Breast epithelium (tissue), 4 donors: ENCODE results near the gene NBPF15. TPM values are rescaled to one million over a fixed set of nuclear protein-coding genes. Genes with fewer than 3 reads are reported as not detected.
A peak's percentile ranks its signal among the peaks of the same experiment; 100 is the strongest.
"Not testable (repeated sequence)": the region's sequence is repeated elsewhere in the genome, so short reads cannot be mapped to it uniquely, and the experiment has no call there.

Source experiments
- DNase-seq, 2 donors: peaks; one replicate each; pipeline ENCODE4 v3.0.0-alpha.2; 2019; ENCODE audit warnings: low spot score in 2 of 2
- H3K27ac ChIP-seq, 2 donors: fragments of 200-600 bp; sonication (generic) in 1 of 2; one replicate each; pipeline ENCODE4 v1.5.1; 2016 to 2019; ENCODE audit warnings: mild to moderate bottlenecking in 1 of 2
- H3K27me3 ChIP-seq, 2 donors: fragments of 200-600 bp; sonication (generic) in 1 of 2; one replicate each; pipeline versions ENCODE4 v1.5.1 to v1.6.0; 2017 to 2019; ENCODE audit warnings: control low read depth in 1 of 2, mild to moderate bottlenecking in 1 of 2
- H3K36me3 ChIP-seq: fragments of 200-600 bp; one replicate; pipeline ENCODE4 v1.5.1; 2019
- H3K4me1 ChIP-seq, 2 donors: fragments of 200-600 bp; sonication (generic); one replicate each; pipeline ENCODE4 v1.5.1; 2016 to 2019; ENCODE audit warnings: control low read depth in 1 of 2
- H3K4me3 ChIP-seq, 3 donors: fragments of 200-600 bp; sonication (generic); 1 replicate in 2 of 3; 2 replicates in 1 of 3; pipeline ENCODE4 v1.5.1; 2016 to 2019; ENCODE audit warnings: mild to moderate bottlenecking in 3 of 3, moderate library complexity in 2 of 3
- H3K9me3 ChIP-seq, 2 donors: fragments of 200-600 bp; sonication (generic) in 1 of 2; one replicate each; pipeline ENCODE4 v1.5.1; 2016 to 2019; ENCODE audit warnings: control low read depth in 1 of 2
- intact Hi-C: fragments of 100-400 bp; cut with DNase I; formaldehyde crosslinking; loops from one replicate; pipeline ENCODE4 v1.15.1; 2023; ENCODE audit warnings: low total_unique reads
- total RNA-seq, 3 donors: library from RNA; depleted of rRNA; stranded (reverse); fragments of >200 nt; gene quantifications; one replicate each; pipeline ENCODE4 v1.1.0, GENCODE V29; 2016

NBPF15 gene, protein sequence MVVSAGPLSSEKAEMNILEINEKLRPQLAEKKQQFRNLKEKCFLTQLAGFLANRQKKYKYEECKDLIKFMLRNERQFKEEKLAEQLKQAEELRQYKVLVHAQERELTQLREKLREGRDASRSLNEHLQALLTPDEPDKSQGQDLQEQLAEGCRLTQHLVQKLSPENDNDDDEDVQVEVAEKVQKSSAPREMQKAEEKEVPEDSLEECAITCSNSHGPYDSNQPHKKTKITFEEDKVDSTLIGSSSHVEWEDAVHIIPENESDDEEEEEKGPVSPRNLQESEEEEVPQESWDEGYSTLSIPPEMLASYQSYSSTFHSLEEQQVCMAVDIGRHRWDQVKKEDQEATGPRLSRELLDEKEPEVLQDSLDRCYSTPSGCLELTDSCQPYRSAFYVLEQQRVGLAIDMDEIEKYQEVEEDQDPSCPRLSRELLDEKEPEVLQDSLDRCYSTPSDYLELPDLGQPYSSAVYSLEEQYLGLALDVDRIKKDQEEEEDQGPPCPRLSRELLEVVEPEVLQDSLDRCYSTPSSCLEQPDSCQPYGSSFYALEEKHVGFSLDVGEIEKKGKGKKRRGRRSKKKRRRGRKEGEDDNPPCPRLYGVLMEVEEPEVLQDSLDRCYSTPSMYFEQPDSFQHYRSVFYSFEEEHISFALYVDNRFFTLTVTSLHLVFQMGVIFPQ
- total RNA-seq: 10 to 100 TPM; 24.5 to 41.6 (median 35.1) TPM

DNA sequence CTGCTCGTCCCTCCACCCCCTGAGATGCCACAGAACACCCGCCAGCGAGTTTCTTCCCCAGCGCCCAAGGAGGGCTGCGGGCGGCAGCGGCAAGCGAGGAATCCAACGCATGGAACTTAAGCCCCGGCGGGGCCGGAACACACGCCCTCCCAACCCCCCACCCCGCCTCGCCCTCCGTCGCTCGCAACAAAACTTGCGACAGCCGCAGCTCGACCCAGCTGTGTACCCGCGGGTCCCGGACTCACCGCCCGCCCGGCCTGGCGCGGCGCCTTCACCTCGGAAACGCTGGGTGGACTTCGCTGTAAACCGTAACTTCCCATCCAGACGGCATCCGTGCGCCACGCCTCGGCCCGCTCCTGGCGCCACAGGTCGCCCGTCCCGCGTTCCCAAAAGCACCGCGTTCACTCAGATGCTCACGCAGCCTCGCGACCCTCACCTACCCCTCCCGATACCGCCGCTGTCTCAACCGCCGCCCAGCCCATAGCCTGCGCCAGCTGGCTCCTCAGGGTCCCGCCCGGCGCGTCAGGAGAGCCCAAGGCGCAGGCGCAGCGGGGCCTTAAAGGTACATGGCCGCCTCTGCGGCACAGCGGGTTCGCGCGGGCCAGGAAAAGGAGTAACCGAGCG lies at the start of gene NBPF15:
Gene NBPF15, minus strand, starts transcription at position 534 of the 624 bp plus-strand sequence. CDS start 21,666 bp downstream, outside the sequence.
- H3K4me3 ChIP-seq: peak within 1 kb of the TSS; percentile 57 to 79 (median 62)

DNA sequence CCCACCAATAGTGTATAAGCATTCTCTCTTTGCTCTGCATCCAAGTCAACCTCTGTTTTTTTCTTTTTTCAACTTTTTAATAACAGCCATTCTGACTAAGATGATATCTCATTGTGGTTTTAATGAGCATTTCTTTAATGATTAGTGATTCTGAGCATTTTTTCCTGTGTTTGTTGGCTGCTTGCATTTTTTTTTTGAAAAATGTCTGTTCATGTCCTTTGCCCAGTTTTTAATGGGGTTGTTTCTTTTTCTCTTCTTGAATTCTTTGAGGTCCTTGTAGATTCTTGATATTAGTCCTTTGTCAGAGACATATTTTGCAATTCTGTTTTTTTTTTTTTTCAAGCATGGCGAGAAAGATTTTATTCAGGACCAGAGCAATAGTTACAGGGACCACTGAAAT lies 35.0 kb upstream of the NBPF15 start:
- DNase-seq, H3K4me1 ChIP-seq, H3K36me3 ChIP-seq, intact Hi-C loops, H3K4me3 ChIP-seq, H3K9me3 ChIP-seq, H3K27me3 ChIP-seq, H3K27ac ChIP-seq: not testable (repeated sequence)

More for the DNA sequence above, at the start of gene NBPF15:
- DNase-seq: peak in 1 of 2 donors; percentile 24
- H3K9me3 ChIP-seq, H3K4me1 ChIP-seq, H3K27me3 ChIP-seq, H3K36me3 ChIP-seq, intact Hi-C loops: not testable (repeated sequence)
- peak within 1 kb of the TSS in 1 of 2 donors; percentile 85 for H3K27ac ChIP-seq

DNA sequence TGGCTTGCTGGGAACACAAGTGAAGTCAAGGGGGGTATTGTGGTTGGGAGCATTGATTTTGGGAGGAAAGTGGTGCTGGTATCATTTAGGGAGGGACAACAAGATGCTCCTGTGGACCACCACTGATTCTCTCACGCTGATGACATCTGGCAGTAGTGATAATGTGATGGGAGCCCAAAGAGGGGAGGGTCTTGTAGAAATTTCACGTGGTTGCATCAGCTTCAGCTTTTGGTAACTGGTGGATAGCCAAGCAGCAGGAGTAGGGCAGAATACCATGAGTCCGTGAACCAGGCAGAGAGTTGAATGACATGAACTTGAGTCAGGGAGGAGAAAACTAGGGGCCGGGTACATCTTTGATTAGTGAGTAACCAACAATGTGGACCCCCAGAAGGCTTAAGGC lies 32.7 kb upstream of the NBPF15 start:
- H3K9me3 ChIP-seq, intact Hi-C loops, H3K27me3 ChIP-seq, H3K36me3 ChIP-seq, H3K4me3 ChIP-seq, H3K27ac ChIP-seq, H3K4me1 ChIP-seq, DNase-seq: not testable (repeated sequence)

DNA sequence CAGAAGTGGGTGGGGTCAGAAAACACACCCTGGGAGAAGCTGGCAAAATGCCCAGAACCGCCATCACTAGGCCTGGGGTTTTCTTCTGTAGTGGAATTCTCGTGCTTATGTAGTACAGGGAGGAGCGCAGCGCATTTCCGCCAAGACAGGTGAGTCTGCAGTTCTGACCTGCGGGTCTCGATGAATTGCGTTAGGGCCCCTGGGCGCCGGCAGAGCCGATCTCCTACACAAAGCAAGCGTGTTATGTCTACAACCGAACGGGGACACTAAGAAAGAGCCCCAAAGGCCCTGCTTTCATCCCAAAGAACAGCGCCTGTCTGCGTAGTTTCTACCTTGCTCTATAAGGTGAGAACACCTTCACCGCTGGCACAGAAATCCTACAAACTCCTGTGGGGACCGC lies 28.9 kb upstream of the NBPF15 start:
- H3K9me3 ChIP-seq, H3K4me3 ChIP-seq, H3K36me3 ChIP-seq, H3K27me3 ChIP-seq, DNase-seq, intact Hi-C loops, H3K27ac ChIP-seq, H3K4me1 ChIP-seq: not testable (repeated sequence)

DNA sequence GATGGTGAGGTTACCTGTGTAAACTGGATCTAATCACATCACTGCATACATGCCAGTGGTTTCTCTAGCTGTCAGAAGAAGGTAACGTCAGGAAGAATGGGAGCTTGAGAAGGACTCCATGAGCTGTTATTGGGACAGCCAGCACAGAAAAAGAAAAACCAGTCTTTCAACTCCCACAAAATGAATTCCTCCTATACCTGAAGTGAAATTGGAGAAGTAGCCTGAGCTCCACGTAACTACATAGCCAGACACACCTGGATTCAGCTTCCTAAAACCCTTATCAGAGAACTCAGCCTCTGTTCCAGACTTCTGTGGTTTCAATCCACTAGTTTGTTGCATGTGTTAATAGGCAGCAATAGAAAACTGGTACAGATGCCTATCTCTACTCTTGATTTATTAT lies 25.5 kb upstream of the NBPF15 start:
- H3K4me3 ChIP-seq, DNase-seq, H3K27ac ChIP-seq, H3K27me3 ChIP-seq, intact Hi-C loops, H3K36me3 ChIP-seq, H3K4me1 ChIP-seq, H3K9me3 ChIP-seq: not testable (repeated sequence)

DNA sequence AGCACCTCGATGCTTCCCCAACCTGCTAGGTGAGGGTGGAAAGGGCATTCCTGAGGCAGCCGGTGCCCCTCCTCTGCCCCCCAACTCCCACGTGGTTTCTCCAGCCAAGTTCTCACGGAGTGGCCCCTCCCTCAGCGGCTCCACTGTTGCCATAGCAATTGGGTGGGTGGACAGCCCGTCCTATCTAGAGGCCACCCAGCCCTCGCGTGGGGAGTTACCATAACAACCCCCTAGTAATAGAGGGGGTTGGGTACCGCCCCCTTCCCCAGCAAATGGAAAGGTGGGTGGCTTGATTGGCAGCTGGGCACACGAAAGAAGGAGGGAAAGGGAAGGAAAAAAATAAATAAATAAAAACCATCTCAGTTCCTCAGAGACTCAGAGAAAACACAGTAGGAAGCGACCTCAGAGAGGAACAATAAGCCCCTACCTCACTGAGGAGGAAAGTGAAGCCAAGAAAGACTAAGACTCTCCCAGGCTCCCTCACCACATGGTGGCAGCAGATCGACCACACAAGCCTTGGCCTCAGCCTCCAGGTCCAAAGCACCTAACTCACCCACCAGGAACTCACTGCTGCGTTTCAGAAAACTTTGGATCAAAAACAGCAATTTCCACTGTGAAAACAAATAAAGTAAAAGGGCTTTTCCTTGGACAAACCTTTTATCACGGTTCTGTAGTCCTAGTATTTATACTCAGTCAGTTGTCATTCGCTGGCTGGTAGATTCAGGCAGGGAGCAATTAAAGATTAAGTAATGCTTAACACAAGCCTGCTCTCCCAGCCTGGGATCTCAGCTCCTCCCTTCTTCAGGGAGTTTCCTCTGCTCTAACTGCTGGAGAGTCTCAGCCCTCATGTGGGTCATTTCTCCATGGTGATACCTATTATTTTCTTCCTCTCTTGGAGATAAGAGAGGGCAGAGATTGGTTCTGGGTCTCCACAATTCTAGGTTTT lies 23.9 kb upstream of the NBPF15 start:
- H3K36me3 ChIP-seq, H3K4me3 ChIP-seq, H3K27me3 ChIP-seq, H3K4me1 ChIP-seq, intact Hi-C loops, H3K27ac ChIP-seq, H3K9me3 ChIP-seq, DNase-seq: not testable (repeated sequence)

DNA sequence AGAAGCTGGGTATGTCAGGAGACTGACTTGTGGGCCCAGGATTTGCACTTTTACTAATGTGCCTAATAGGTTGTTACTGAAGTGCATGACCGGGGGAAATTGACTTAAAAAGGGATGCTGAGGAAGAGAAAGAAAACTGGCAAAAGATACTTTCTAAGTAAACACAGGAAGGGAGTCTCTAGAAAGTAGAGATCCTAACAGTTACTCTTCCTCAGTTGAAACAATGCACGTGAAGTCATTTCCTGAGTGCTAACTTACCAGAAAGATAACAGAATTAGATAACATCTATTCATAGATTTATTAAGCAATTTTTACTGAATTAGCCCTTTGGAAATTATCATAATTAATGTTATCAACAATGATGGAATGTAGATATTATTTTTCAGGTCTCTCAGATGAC lies 12.4 kb upstream of the NBPF15 start:
- intact Hi-C loops, H3K36me3 ChIP-seq, H3K4me3 ChIP-seq, H3K9me3 ChIP-seq, DNase-seq, H3K27ac ChIP-seq, H3K27me3 ChIP-seq, H3K4me1 ChIP-seq: not testable (repeated sequence)

DNA sequence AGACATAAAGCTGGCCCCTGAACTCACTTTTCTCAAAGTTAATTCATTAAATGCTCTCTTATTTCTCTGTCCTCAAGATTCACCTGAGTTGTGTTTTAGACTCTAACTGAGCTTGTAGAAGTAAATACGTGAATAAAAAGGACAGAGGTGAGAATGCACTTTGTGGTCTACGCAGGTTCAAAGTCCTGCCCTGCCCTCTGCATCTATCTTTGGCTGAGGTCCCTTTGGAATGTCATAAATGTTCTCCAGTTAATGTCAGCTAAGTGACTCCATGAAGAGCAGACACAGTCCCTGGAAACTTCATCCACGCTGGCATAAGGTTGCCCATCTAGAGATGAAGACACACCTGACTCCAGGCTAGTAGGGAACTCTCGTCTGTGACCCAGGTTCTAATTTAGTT lies 10.0 kb upstream of the NBPF15 start:
- H3K9me3 ChIP-seq, intact Hi-C loops: not testable (repeated sequence)

DNA sequence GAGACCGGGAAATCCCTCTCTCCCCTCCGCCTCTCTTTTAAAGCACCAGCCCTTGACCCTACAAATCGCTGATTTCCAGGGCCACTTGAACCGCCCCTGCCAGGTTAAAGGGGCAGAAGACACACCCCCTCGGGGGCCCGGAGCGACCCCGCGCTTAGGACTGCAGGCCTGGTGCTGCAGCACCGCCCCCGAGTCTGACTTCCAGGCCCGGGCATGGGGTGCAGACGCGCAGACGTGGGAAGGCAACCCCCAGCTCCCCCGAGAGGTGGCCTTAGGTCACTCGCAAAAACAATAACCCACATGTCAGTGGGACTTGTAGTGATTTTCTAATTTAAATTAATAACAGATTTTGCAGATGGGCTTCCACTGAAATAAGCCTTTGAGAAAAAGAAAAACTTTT lies 309 bp upstream of the NBPF15 start:
- H3K27me3 ChIP-seq, intact Hi-C loops, H3K9me3 ChIP-seq, H3K27ac ChIP-seq, H3K36me3 ChIP-seq, H3K4me1 ChIP-seq, DNase-seq: not testable (repeated sequence)
- peak overlapping the region; percentile 57 to 79 (median 62) for H3K4me3 ChIP-seq

More for the DNA sequence above, 10.0 kb upstream of the NBPF15 start:
- H3K4me1 ChIP-seq, H3K36me3 ChIP-seq, DNase-seq, H3K27ac ChIP-seq, H3K27me3 ChIP-seq, H3K4me3 ChIP-seq: not testable (repeated sequence)

DNA sequence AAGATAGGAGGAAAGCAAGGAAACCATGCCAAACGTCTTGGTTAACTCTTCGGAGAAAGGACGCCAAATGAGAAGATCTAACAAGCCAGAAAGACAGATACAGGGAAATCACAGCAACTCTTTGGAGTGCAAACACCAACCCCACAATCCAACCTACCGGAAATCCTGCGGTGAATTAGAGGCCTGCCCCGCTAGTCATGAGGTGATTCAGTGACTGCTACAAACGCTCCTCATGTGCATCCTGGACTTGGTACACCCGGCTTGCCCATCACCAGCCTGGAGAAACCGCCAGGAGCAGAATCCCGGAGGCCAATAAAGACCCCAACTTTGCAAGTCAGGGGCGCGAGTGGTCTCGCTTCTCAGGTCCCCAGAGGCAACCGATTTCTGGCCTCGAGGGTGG lies 783 bp downstream of the NBPF15 start:
- peak overlapping the region in 1 of 2 donors; percentile 85 for H3K27ac ChIP-seq
- not testable (repeated sequence) for DNase-seq

DNA sequence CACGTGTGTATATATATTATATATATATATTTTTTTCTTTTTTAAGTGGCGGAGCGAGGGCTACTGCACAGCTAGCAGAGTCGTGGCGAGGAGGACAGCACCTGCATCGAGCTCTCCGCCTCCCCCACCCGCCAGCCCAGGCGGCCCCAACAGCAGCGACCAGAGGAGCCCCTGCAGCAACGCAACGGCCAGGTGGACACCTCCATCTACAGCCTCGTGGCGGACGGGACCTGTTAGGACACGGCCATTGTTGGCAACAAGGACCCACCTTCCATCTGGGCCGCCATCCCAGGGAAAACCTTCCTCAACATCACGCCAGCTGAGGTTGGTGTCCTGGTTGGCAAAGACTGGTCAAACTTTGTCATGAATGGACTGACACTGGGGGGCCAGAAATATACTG lies 19.1 kb downstream of the NBPF15 start:
- DNase-seq, H3K36me3 ChIP-seq, H3K9me3 ChIP-seq, H3K4me3 ChIP-seq, intact Hi-C loops, H3K27me3 ChIP-seq, H3K4me1 ChIP-seq, H3K27ac ChIP-seq: not testable (repeated sequence)

More for the DNA sequence above, 783 bp downstream of the NBPF15 start:
- H3K4me1 ChIP-seq, H3K36me3 ChIP-seq, H3K9me3 ChIP-seq, H3K27me3 ChIP-seq, intact Hi-C loops: not testable (repeated sequence)
- H3K4me3 ChIP-seq: peak overlapping the region; percentile 57 to 79 (median 62)

DNA sequence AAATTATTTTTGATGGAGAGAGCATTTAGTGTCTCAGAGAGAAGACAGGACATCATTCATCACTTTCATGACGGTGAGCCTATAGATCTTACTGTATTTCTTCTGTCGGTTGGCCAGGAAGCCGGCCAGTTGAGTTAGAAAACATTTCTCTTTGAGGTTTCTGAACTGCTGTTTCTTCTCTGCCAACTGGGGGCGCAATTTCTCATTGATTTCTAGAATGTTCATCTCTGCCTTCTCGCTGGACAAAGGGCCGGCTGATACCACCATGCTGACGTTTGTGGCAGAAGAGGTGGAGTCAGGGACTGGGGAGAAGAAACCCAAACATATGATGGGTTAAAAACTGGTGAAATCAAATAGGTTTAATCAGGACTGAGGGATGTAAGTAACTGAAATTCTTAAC lies 21.7 kb downstream of the NBPF15 start:
- H3K4me1 ChIP-seq, DNase-seq, H3K36me3 ChIP-seq, H3K9me3 ChIP-seq, H3K4me3 ChIP-seq, H3K27me3 ChIP-seq, H3K27ac ChIP-seq, intact Hi-C loops: not testable (repeated sequence)
